DMS 273 (cell line): Measurements from ENCODE around the gene NME7.
"Not testable (repeated sequence)": the region's sequence is repeated elsewhere in the genome, so short reads cannot be mapped to it uniquely, and the experiment has no call there.

Source experiments
- DNase-seq: peaks from one replicate; lab custom pipeline; 2025; ENCODE audit not compliant: unreplicated experiment; lab: John Stamatoyannopoulos, UW

The NME7 gene

DNA sequence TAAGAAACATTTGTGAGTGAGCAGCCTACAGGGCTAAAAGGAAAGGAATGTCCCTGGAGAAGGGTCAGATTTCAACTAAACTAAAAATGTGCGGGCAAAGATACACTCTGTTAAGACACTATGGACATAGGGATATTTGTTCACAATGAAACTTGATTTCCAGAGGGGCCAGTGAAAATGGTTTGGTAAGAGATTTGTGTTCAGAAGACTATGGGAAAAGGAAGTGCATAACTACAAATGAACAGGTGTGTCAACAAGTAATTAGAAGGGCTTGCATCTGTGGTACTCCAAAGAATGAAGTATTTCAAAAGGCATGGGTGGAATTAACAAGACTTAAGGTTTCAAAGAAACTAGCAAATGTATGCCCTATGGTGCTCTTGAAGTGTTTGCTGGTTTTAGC, 60.4 kb downstream of the NME7 start:
- no peak for DNase-seq

DNA sequence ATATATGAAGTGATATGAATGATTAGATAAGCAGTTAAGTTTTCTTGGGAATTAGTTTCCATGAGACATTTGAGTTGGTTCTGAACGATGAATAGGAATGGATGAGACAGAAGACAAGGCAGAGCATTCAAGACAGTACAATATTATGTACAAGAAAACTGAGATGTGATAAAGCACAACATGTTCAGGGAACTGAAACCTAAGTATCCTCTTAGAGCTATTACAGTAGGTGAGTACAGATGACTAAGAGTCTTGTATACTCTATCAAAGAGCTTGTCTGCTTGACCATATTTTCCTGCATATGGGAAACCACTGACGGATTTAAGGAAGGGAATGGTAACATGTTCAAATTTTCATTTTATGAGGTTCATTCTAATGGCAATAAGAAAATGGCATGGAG, 61.6 kb downstream of the NME7 start:
- DNase-seq: no peak

DNA sequence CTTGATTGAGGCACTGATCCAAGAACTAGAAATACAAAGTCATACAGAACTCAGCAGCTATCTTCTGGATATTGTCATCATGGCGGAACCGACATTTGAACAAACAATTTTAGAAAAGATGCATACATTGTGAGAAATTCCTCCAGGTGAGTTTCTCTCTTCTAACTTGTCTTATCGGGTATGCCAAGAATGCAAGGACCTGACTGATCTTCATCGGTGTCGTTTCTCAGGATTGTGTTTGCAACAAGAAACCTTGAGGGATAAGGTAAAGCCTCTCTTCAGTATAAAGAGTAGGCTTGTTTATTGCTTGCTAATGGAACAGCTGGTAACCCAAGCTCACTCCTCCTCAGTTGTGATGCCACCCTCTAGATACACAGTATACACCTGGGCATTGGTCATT, 62.2 kb downstream of the NME7 start:
- DNase-seq: no peak

DNA sequence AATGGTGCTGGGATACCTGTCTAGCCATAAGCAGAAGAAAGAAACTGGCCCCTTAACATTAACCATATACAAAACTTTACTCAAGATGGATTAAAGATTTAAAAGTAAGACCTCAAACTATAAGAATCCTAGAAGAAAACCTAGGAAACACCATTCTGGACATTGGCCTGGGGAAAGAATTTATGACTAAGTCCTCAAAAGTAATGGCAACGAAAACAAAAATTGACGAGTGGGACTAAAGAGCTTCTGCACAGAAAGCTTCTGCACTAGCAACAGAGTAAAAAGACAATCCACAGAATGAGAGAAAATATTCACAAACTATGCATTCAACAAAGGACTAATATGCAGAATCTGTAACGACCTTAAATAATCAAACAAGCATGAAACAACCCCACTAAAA, 66.7 kb downstream of the NME7 start:
- no peak for DNase-seq

DNA sequence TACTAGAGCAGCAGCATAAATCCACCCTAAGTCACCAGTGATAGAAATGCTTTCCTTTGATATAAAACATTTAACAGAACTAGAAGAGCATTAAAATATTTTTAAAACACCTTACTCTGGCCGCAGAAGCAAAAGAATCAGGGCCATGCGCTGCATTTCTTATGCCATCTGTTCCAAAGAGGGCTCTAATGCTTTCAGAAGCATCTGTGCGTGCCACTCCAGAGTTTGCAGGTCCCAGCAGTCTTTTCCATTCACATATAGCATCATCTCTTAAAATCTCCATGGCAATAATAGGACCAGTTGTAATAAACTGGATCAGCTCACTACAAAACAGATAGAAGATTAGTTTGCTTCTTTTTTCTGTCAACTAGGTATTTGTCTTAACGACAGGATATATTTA, 69.2 kb downstream of the NME7 start:
- peak; percentile 73 for DNase-seq

DNA sequence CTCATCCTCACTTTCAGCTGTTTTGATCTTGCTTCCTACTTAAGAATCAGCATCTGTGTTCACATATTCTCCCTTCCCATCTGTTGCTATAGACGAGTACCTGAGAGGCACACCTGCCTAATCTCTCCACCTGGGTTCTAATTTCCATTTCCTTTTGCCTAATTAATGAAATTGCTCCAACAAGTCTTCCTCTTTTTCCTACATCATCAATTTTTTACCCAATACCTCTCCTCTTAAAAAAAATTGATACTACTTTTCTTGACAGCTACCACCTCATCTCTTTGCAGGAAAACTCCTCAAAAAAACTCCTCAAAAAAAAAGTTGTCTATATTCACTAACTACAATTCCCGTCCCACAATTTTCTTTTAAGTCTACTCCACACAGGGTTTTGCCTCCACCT, 71.8 kb downstream of the NME7 start:
- DNase-seq: no peak

DNA sequence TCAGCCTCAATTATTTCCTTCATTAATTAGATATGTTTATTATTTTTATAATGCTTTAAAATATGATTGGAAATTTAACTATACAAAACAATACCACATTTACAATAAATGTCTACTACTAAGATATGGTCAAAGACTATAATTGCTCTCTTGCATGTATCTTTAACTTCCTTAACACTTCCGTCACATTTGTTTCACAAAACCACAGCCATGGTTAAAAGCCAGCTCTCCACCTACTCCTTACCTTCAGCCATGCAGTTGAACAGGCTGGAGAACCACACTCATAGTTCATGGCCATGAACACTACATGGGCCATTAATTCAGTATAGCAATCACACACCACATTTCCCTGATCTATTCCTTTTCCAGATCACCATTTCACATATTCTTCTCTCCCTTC, 72.2 kb downstream of the NME7 start:
- no peak for DNase-seq

DNA sequence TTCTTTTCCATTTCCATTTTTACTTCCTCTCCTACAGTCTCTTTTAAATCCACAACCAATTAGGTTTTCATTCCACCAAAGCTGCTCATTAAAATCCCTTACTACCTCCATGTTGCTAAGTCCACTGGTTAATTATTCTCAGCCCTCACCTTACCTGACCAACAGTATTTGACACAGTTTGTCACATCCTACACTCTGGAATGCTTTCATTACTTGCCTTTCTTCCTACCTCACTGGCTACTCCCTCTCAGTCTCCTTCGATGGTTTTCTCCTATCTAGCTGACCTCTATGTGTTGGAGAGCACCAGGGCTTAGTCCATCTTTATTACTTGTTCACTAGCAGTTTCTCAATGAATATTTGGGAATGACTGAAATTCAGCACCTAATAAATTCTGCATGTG, 78.6 kb downstream of the NME7 start:
- no peak for DNase-seq

DNA sequence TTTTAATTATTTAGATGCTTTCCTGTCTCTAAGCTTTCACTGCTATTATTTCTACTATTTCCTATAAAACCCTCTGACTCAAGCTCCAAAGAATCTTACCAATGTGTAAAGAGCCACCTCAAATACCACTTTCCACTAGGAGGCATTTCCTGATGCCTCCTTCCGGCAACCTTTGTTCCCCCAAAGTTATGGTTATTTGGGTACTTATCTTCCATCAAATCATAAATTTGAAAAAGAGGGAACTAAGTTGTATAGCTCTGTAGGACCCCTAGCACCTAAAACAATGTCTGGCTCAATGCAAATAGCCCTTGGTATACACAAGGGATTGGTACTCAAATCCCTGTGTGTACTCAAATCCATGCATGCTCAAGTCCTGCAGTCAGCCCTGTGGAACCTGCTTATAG, 79.6 kb downstream of the NME7 start:
- no peak for DNase-seq

DNA sequence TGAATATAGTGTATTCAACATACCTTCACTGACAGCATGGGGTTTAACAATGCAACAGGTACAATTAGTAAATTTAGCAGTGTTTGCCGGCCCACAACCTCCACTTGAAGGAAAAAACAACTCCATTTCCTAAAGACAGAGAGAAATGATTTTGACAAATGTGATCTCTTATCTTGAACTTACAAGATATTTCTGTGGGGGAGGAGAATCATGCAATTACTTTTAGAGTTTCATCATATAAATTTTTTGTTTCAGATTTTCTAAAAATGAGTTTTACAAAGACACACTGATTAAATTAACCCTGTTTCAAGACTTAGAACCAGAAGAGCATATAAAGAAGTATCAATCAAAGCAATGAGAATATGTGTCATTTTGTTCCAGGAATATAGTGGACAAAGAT, 80.3 kb downstream of the NME7 start:
- no peak for DNase-seq

DNA sequence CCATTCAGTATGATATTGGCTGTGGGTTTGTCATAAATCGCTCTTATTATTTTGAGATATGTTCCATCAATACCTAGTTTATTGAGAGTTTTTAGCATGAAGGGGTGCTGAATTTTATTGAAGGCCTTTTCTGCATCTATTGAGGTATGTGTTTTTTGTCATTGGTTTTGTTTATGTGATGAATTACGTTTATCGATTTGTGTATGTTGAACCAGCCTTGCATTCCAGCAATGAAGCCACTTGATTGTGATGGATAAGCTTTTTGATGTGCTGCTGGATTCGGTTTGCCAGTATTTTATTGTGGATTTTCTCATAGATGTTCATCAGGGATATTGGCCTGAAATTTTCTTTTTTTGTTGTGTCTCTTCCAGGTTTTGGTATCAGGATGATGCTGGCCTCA, 86.0 kb downstream of the NME7 start:
- DNase-seq: not testable (repeated sequence)

DNA sequence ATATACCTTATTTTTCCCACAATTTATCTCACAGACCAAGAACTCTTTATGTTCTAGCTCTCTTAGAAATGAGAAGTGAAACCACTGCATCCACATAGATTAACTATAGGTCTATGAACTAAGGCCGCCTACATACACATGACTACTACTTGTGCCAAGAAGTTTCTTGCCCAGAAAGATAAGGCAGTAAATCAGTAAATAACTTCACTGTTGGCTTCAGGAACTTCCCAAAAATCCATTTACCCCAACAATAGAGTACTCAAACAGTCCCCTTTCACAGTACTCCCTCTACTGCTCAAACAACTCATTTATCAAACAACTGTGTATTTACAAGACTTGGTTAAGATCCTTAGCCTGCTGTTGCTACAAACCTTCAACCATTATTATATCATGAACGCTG, 96.5 kb downstream of the NME7 start:
- peak; percentile 5 for DNase-seq

DNA sequence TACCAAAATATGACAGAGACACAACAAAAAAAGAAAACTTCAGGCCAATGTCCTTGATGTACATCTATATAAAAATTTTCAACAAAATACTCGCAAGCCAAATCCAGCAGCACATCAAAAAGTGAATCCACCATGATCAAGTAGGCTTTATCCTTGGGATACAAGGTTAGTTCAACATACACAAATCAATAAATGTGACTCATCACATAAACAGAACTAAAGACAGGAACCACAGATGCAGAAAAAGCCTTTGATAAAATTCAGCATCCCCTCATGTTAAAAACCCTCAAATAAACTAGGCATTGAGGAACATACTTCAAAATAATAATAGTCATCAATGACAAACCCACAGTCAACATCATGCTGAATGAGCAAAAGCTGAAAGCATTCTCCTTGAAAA, 101.5 kb downstream of the NME7 start:
- no peak for DNase-seq

DNA sequence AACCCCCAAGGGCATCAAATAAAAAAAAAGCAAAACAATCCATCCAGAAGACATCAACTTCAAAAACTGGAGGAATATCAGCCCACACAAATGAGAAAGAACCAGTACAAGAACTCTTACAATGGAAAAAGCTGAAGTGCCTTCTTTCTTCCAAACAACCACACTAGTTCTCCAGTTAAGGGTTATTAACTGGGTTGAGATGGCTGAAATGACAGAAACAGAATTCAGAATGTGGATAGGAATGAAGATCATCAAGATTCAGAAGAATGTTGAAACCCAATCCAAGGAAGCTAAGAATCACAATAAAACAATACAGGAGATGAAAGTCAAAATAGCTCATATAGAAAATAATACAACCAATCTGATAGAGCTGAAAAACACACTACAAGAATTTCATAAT, 104.5 kb downstream of the NME7 start:
- no peak for DNase-seq

DNA sequence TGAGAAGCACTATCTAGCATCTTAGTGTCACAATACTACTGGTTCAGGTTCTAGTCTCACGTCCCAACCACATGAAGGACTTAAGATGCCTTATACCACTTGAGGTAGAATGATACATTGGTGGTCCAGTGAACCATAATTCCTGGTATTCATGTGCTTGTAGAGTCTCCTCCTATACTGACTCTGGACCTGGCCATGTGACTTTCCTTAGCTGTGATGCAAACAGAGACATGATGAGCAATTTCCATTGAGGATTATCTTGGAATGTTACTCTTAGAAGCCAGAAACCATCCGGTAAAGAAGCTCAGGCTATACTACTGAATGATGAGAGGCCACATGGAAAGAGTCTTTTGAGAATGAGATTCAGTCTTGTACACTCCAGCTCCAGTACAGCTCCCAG, 105.7 kb downstream of the NME7 start:
- DNase-seq: no peak

DNA sequence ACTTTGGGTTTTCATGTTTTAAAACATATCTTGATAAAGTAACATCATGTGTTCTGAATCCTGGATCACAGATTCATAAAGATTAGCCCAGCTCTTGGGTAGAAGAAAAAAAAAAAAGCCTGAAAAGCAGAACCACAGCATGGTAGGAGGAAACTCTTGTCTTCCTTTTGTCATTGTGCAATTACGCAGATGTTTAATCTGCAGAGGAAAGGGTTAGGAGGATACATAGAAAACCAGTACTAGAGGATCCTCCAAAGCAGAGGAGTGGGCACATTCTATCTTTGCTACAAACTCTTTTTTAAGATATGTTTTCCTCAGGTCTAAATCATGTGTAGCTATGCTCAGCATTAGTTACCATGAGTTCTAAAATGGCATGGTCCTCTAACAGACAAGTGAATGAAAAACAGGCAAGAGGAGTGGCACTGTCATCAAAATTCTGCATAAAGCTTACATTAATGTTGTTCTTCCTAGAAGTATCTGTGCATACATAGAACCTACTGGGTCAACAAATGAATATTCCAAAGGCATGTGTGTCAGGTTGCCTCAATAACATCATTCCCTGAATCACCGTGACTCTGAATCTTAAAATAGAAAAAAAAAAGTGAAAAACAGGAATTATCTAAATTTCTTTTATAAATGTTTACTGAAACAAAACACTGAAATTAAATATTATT, 107.0 kb downstream of the NME7 start:
- no peak for DNase-seq

DNA sequence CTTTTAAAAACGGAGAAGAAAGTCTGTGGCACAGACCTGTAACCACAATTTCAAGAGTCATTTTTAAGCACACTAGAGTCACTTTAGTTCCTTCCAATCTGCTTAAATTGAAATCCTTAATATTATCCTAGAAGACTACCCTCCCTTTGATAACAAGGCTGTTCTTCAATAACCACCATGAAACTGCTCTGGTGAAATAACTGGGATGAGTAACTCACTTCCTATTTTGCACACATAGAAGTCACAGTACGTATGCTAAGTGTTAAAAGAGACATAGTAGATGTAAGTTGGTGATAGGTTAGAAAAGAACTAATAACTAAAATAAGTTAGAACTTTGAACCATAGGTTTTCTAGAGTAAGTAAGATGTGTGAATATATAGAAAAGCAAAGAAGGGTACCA, 107.8 kb downstream of the NME7 start:
- DNase-seq: no peak

DNA sequence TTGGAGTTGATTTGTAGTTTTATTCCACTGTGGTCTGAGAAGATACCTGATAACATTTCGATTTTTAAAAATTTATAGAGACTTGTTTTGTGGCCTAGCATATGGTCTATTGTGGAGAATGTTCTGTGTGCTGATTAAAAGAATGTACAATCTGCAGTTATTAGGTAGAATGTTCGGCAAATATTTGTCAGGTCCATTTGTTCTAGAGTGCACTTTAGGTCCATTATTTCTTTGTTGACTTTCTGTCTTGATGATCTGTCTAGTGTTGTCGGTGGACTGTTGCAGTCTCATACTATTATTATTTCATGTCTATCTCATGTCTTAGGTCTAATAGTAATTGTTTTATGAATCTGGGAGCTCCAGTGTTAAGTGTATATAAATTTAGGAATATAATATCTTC, 116.8 kb downstream of the NME7 start:
- no peak for DNase-seq

DNA sequence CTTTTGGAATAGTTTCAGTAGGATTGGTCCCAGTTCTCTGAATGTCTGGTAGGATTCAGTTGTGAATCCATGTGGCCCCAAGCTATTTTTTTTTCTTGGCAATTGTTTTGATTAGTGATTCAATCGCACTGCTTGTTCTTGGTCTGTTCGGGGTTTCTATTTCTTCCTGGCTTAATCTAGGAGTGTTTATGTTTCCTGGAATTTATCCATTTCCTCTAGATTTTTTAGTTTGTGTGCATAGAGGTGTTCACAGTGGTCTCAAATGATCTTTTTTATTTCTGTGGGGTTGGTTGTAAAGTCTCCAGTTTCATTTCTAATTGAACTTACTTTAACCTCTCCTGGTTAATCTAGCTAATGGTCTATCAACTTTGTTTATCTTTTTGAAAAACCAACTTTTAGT, 117.6 kb downstream of the NME7 start:
- no peak for DNase-seq

DNA sequence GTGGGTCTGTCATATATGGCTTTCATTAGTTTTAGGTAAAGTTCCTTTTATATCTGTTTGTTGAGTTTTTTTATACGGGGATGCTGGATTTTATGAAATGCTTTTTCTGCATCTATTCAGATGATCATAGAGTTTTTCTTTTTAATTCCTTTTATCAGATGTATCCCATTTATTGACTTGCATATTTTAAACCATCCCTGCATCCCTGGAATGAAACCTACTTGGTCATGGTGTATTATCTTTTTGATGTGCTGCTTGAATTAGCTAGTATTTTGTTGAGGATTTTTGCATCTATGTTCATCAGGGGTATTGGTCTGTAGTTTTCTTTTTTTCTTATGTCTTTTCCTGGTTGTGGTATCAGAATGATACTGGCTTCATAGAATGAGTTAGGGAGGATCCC, 118.0 kb downstream of the NME7 start:
- DNase-seq: no peak

DNA sequence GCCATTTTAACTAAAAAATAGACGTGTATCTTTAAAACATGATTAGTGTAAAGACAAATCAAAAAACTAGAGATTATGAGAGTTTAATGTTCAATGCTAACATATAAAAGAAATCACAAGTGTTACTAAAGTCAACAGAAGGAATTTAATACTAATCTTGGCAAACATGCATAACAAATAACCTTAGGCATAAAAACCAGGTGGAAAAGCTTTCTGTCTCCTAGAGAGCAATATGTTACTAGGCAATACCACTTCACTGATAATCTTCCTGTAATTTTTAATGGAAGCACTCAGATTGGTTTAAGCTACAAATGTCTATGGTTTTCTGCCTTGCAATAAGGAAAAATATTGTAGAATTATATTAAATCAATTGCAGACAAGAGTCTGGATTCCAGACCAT, 121.9 kb downstream of the NME7 start:
- DNase-seq: no peak

DNA sequence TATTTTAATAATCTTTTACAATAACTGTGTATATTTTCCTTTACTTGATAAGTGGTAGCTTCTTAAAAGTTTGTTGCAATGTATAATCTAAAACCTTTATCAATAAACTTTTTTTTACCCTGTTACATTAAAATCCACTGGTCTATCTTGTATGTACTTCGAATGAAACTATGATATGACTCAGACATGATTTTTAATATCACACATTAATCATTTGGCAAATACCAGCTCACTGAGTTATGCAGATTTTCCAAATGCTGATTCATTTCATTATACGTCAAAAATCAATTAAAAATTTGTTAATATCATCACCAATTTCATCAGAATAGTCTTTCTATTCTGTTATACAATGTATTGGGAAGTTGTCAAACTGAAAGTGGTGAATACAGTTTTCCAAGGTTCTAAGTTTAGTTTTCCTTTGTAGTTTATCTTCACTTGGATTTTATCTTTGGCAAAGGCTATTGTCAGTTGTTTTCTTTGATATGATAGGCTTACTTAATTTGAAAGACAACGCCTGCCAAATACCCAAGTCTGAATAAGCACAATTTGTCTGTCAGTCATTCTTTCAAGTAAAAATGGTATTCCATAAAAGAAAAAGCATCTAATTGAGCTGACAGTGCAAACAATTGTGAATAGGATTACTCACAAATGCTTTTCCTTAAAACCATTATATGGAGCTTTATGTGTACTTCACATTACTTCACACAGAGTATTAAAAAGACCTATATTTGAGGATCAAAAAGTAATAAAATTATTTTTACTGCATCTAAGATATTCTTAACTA, 127.0 kb downstream of the NME7 start:
- DNase-seq: peak; percentile 30

DNA sequence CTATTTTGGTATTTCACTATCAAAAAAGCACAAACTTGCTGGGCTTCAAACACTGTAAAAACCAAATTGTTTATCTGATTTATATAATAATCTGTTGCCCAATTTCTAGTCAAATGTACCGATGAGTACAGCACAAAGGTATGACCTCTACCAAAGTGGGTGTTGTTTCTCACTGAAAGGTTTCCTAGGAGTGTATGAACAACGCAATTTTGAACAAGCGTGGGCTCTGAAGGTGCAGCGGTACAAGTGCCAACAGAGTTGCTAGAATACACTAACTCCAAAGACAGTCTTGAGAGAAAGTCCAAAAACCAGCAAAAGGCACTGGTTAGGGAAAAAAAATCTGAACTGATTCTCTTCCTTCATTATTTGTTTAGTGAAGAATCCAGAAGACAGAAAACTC, 130.7 kb downstream of the NME7 start:
- DNase-seq: no peak
